GM23338 (cell line): ENCODE data around the gene TERT. TPM values are rescaled to one million over a fixed set of nuclear protein-coding genes. Genes with fewer than 3 reads are reported as not detected.

Experiments used
- ATAC-seq: fragments of 200-7000 bp; cut with Tn5 transposase; 3 replicates; pipeline ENCODE4 v1.9.1; 2020
- DNase-seq: peaks from one replicate; pipeline ENCODE4 v3.0.0-alpha.2; 2015; ENCODE audit warnings: low spot score
- H2AFZ ChIP-seq: fragments of 200-600 bp; sonication (generic); 2 replicates; pipeline ENCODE4 v1.8.0; 2016; ENCODE audit warnings: antibody characterized with exemption, mild to moderate bottlenecking, moderate library complexity
- H3F3A ChIP-seq: fragments of 200-600 bp; sonication (generic); replicated peaks from 2 replicates; pipeline ENCODE4 v1.8.0; 2017; ENCODE audit warnings: antibody characterized with exemption, mixed run types, low read depth
- H3K27ac ChIP-seq: fragments of 200-600 bp; sonication (generic); 2 replicates; pipeline ENCODE4 v1.6.1; 2016; ENCODE audit warnings: low read depth
- H3K27me3 ChIP-seq: fragments of 200-600 bp; sonication (generic); 2 replicates; pipeline ENCODE4 v1.8.0; 2016; ENCODE audit warnings: mild to moderate bottlenecking, mixed run types, moderate library complexity; ENCODE audit not compliant: insufficient read depth
- H3K36me3 ChIP-seq: fragments of 200-600 bp; sonication (generic); 2 replicates; pipeline ENCODE4 v1.8.0; 2016; ENCODE audit warnings: mild to moderate bottlenecking; ENCODE audit not compliant: insufficient read depth
- H3K4me1 ChIP-seq: fragments of 200-600 bp; sonication (generic); 2 replicates; pipeline ENCODE4 v1.8.0; 2016; ENCODE audit warnings: mild to moderate bottlenecking, moderate library complexity; ENCODE audit not compliant: insufficient read depth
- H3K4me2 ChIP-seq: fragments of 200-600 bp; sonication (generic); 2 replicates; pipeline ENCODE4 v1.7.1; 2017; ENCODE audit warnings: mixed run types
- H3K4me3 ChIP-seq: fragments of 200-600 bp; sonication (generic); 2 replicates; pipeline ENCODE4 v1.6.1; 2016; ENCODE audit warnings: mixed run types
- H3K79me2 ChIP-seq: fragments of 200-600 bp; sonication (generic); replicated peaks from 2 replicates; pipeline ENCODE4 v1.8.0; 2017; ENCODE audit warnings: mild to moderate bottlenecking; ENCODE audit not compliant: insufficient read depth
- H3K9me2 ChIP-seq: fragments of 200-600 bp; sonication (generic); 2 replicates; pipeline ENCODE4 v1.8.0; 2017; ENCODE audit not compliant: insufficient read depth
- H4K20me1 ChIP-seq: fragments of 200-600 bp; sonication (generic); replicated peaks from 2 replicates; pipeline ENCODE4 v1.8.0; 2017; ENCODE audit warnings: mild to moderate bottlenecking; ENCODE audit not compliant: insufficient read depth
- H3K27ac Mint-ChIP-seq: 2 replicates; pipeline ENCODE4 v1.8.0; 2020; ENCODE audit warnings: inconsistent platforms, mild to moderate bottlenecking, moderate library complexity, mixed read lengths
- H3K27me3 Mint-ChIP-seq: 3 replicates; pipeline ENCODE4 v1.8.0; 2022; ENCODE audit warnings: low read depth, mild to moderate bottlenecking, moderate library complexity, mixed read lengths, inconsistent platforms; ENCODE audit not compliant: insufficient read depth, poor library complexity
- H3K36me3 Mint-ChIP-seq: 3 replicates; pipeline ENCODE4 v1.8.0; 2021; ENCODE audit warnings: low read depth, mild to moderate bottlenecking, inconsistent platforms, moderate library complexity, mixed read lengths
- H3K4me1 Mint-ChIP-seq: 3 replicates; pipeline ENCODE4 v1.8.0; 2020; ENCODE audit warnings: mild to moderate bottlenecking, inconsistent platforms, mixed read lengths
- H3K4me3 Mint-ChIP-seq: 3 replicates; pipeline ENCODE4 v1.8.0; 2021; ENCODE audit warnings: moderate library complexity, mild to moderate bottlenecking, inconsistent platforms, mixed read lengths
- H3K9me3 Mint-ChIP-seq: 3 replicates; pipeline ENCODE4 v1.8.0; 2020; ENCODE audit warnings: moderate library complexity, mild to moderate bottlenecking, inconsistent platforms, mixed read lengths
- CREB1 ChIP-seq: fragments of 250-450 bp; sonication (Bioruptor Pico); IDR thresholded peaks from 2 replicates; pipeline ENCODE4 v1.5.0; 2020; ENCODE audit warnings: low read depth, mild to moderate bottlenecking, moderate library complexity
- CTCF ChIP-seq, 2 experiments: fragments of 200-600 bp in 1 of 2; sonication (generic) in 1 of 2; conservative IDR thresholded peaks; 2 replicates each; pipeline versions ENCODE4 v1.5.1 to v1.6.1; 2016 to 2017; ENCODE audit warnings: antibody characterized with exemption in 2 of 2, low read depth in 2 of 2, mild to moderate bottlenecking in 2 of 2, moderate library complexity in 1 of 2
- ETS1 ChIP-seq: IDR thresholded peaks from 2 replicates; pipeline ENCODE4 v1.6.1; 2016; ENCODE audit warnings: antibody characterized with exemption
- EZH2 ChIP-seq: fragments of 200-600 bp; sonication (generic); IDR thresholded peaks from one replicate; pipeline ENCODE4 v1.8.0; 2017; ENCODE audit warnings: antibody characterized with exemption, mild to moderate bottlenecking, low read depth; ENCODE audit not compliant: unreplicated experiment
- EZH2phosphoT487 ChIP-seq: fragments of 200-600 bp; sonication (generic); IDR thresholded peaks from one replicate; pipeline ENCODE4 v1.8.1; 2018; ENCODE audit warnings: antibody characterized with exemption; ENCODE audit not compliant: unreplicated experiment
- JUNB ChIP-seq: IDR thresholded peaks from one replicate; pipeline ENCODE4 v1.6.1; 2016; ENCODE audit warnings: antibody characterized with exemption; ENCODE audit not compliant: unreplicated experiment
- NANOG ChIP-seq: IDR thresholded peaks from 2 replicates; pipeline ENCODE4 v1.6.1; 2016; ENCODE audit warnings: antibody characterized with exemption, borderline replicate concordance
- POLR2AphosphoS5 ChIP-seq: IDR thresholded peaks from 2 replicates; pipeline ENCODE4 v1.6.1; 2016; ENCODE audit warnings: antibody characterized with exemption, low read depth
- STAT1 ChIP-seq: IDR thresholded peaks from one replicate; pipeline ENCODE4 v1.6.1; 2016; ENCODE audit warnings: antibody characterized with exemption; ENCODE audit not compliant: unreplicated experiment
- ZNF114 ChIP-seq: fragments of 250-450 bp; sonication (Bioruptor Pico); IDR thresholded peaks from 2 replicates; pipeline ENCODE4 v1.5.0; 2020; ENCODE audit warnings: mild to moderate bottlenecking, moderate library complexity
- ZNF331 ChIP-seq: fragments of 250-450 bp; sonication (Bioruptor Pico); IDR thresholded peaks from 2 replicates; pipeline ENCODE4 v1.5.0; 2020; ENCODE audit warnings: low read depth, mild to moderate bottlenecking, moderate library complexity
- polyA plus RNA-seq: library from polyadenylated mRNA; unstranded; fragments of >200 nt; fragmentation: Nextera tagmentation; extraction: Ambion mirVana; gene quantifications from 2 replicates; pipeline ENCODE4 v1.2.1, GENCODE V29; 2016
- total RNA-seq: library from RNA; depleted of rRNA; stranded (reverse); fragments of >200 nt; shearing (Covaris generic); gene quantifications from 2 replicates; pipeline ENCODE4 v1.2.3, GENCODE V29; 2014
- TF ChIP-seq, protein P1 (sequence below): IDR thresholded peaks from one replicate; pipeline ENCODE4 v1.6.1; 2018; ENCODE audit warnings: antibody characterized with exemption; ENCODE audit not compliant: unreplicated experiment
- TF ChIP-seq, protein P2 (sequence below): fragments of 250-450 bp; sonication (Bioruptor Pico); IDR thresholded peaks from 2 replicates; pipeline ENCODE4 v1.5.0; 2020; ENCODE audit warnings: mild to moderate bottlenecking, moderate library complexity

The TERT gene
- total and polyA plus RNA-seq, 2 experiments from 2014 or later, result 9.8 to 46.4 TPM

- Histone ChIP-seq H3K79me2 (no peaks in the 10 kb centered on the region), H3K4me2 (no peak overlapping the region), H3K27me3 (no peaks in the 10 kb centered on the region), H3K36me3 (peaks cover 8% of the 10 kb centered on the region; the same call in 1 of the 2 replicates), H3K9me2 (no peaks in the 10 kb centered on the region), H3F3A (peaks cover 11% of the 10 kb centered on the region; the same call in 1 of the 2 replicates), H3K4me1 (peaks cover 7% of the 10 kb centered on the region; the same call in 1 of the 2 replicates), H4K20me1 (peaks cover 4% of the 10 kb centered on the region; the same call in 1 of the 2 replicates), H2AFZ (no peak overlapping the region), H3K27ac (no peak overlapping the region), H3K4me3 (no peak overlapping the region)
- Mint-ChIP-seq H3K4me3 (no peak overlapping the region), H3K36me3 (peaks cover 65% of the 10 kb centered on the region), H3K27ac (no peak overlapping the region), H3K9me3 (no peaks in the 10 kb centered on the region; the same call in 1 of the 3 replicates), H3K4me1 (peaks cover 7% of the 10 kb centered on the region), H3K27me3 (peaks cover 5% of the 10 kb centered on the region)
- DNase-seq (no peak), ATAC-seq (no peak)
- no peak for TF ChIP-seq JUNB
- TF ChIP-seq ZNF331 (CRISPR knock-in tag), result no peak
- no peak for TF ChIP-seq STAT1
- no peak for TF ChIP-seq ETS1
- no peak for TF ChIP-seq EZH2
- TF ChIP-seq POLR2AphosphoS5, result no peak
- TF ChIP-seq EZH2phosphoT487, result no peak
- no peak for TF ChIP-seq NANOG
- no peak for TF ChIP-seq CREB1 (CRISPR knock-in tag)
- TF ChIP-seq ZNF114 (CRISPR knock-in tag), result no peak
- TF ChIP-seq, protein P1, sequence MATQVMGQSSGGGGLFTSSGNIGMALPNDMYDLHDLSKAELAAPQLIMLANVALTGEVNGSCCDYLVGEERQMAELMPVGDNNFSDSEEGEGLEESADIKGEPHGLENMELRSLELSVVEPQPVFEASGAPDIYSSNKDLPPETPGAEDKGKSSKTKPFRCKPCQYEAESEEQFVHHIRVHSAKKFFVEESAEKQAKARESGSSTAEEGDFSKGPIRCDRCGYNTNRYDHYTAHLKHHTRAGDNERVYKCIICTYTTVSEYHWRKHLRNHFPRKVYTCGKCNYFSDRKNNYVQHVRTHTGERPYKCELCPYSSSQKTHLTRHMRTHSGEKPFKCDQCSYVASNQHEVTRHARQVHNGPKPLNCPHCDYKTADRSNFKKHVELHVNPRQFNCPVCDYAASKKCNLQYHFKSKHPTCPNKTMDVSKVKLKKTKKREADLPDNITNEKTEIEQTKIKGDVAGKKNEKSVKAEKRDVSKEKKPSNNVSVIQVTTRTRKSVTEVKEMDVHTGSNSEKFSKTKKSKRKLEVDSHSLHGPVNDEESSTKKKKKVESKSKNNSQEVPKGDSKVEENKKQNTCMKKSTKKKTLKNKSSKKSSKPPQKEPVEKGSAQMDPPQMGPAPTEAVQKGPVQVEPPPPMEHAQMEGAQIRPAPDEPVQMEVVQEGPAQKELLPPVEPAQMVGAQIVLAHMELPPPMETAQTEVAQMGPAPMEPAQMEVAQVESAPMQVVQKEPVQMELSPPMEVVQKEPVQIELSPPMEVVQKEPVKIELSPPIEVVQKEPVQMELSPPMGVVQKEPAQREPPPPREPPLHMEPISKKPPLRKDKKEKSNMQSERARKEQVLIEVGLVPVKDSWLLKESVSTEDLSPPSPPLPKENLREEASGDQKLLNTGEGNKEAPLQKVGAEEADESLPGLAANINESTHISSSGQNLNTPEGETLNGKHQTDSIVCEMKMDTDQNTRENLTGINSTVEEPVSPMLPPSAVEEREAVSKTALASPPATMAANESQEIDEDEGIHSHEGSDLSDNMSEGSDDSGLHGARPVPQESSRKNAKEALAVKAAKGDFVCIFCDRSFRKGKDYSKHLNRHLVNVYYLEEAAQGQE, result no peak
- TF ChIP-seq CTCF (conservative IDR thresholded peaks at IDR 0.05; ENCODE audit: low read depth in 2 of 2), result no peak
- TF ChIP-seq, protein P2, sequence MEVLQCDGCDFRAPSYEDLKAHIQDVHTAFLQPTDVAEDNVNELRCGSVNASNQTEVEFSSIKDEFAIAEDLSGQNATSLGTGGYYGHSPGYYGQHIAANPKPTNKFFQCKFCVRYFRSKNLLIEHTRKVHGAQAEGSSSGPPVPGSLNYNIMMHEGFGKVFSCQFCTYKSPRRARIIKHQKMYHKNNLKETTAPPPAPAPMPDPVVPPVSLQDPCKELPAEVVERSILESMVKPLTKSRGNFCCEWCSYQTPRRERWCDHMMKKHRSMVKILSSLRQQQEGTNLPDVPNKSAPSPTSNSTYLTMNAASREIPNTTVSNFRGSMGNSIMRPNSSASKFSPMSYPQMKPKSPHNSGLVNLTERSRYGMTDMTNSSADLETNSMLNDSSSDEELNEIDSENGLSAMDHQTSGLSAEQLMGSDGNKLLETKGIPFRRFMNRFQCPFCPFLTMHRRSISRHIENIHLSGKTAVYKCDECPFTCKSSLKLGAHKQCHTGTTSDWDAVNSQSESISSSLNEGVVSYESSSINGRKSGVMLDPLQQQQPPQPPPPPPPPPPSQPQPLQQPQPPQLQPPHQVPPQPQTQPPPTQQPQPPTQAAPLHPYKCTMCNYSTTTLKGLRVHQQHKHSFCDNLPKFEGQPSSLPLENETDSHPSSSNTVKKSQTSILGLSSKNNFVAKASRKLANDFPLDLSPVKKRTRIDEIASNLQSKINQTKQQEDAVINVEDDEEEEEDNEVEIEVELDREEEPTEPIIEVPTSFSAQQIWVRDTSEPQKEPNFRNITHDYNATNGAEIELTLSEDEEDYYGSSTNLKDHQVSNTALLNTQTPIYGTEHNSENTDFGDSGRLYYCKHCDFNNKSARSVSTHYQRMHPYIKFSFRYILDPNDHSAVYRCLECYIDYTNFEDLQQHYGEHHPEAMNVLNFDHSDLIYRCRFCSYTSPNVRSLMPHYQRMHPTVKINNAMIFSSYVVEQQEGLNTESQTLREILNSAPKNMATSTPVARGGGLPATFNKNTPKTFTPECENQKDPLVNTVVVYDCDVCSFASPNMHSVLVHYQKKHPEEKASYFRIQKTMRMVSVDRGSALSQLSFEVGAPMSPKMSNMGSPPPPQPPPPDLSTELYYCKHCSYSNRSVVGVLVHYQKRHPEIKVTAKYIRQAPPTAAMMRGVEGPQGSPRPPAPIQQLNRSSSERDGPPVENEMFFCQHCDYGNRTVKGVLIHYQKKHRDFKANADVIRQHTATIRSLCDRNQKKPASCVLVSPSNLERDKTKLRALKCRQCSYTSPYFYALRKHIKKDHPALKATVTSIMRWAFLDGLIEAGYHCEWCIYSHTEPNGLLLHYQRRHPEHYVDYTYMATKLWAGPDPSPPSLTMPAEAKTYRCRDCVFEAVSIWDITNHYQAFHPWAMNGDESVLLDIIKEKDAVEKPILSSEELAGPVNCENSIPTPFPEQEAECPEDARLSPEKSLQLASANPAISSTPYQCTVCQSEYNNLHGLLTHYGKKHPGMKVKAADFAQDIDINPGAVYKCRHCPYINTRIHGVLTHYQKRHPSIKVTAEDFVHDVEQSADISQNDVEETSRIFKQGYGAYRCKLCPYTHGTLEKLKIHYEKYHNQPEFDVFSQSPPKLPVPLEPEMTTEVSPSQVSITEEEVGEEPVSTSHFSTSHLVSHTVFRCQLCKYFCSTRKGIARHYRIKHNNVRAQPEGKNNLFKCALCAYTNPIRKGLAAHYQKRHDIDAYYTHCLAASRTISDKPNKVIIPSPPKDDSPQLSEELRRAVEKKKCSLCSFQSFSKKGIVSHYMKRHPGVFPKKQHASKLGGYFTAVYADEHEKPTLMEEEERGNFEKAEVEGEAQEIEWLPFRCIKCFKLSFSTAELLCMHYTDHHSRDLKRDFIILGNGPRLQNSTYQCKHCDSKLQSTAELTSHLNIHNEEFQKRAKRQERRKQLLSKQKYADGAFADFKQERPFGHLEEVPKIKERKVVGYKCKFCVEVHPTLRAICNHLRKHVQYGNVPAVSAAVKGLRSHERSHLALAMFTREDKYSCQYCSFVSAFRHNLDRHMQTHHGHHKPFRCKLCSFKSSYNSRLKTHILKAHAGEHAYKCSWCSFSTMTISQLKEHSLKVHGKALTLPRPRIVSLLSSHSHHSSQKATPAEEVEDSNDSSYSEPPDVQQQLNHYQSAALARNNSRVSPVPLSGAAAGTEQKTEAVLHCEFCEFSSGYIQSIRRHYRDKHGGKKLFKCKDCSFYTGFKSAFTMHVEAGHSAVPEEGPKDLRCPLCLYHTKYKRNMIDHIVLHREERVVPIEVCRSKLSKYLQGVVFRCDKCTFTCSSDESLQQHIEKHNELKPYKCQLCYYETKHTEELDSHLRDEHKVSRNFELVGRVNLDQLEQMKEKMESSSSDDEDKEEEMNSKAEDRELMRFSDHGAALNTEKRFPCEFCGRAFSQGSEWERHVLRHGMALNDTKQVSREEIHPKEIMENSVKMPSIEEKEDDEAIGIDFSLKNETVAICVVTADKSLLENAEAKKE (CRISPR knock-in tag), result no peak
Measured at GRCh38 chr5:1321576-1321975, 26.7 kb upstream of the TERT start.
